ENCODE data around the gene HEBP1.

The HEBP1 gene

DNA sequence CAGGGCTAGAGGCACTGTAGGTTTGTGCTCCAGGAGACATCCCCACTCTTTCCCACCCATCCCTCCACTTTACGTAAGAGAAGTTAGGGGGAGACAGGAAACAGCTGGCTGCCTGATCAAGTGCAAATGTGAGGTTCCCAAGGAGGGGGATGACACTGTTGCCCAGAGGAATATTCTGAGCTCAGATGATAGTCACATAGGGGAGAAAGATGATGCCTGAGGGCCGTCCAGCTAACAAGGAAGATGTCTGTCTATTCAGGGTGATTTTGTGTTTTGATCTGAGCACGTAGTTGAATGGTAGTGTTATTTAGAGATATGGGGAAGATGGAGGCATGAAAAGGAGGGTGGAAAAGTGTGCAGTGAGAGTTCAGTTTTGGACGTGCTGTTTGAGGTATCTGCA is 34.2 kb downstream of the HEBP1 start:
- no peak for TF ChIP-seq EZH2phosphoT487 (IDR thresholded peaks at IDR 0.05; ENCODE audit: borderline replicate concordance, low read length)

DNA sequence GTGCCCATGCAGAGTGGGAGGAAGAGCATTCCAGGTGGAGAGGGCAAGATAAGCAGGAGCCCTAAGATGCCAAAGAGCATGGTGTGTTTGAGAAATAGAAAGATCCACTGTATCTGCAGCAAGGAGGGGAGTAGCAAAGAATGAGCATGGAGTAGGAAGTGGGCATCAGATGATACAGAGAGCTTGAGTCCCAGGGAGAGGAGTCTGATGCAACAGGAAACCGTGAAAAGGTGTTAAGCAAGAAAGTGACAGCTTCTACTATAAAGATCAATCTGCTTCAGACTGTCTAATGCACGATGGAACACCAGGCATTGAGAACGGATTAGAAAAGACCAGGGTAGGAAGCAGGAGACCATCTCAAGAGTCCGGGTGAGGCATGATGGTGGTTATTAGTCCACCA is 35.8 kb downstream of the HEBP1 start:
- H3K4me1 ChIP-seq (ENCODE audit: control insufficient read depth, low read length): no peaks in the 10 kb centered on the region
- no peak overlapping the region for H3K4me2 ChIP-seq (ENCODE audit: low read length)
- H3K9me3 ChIP-seq (ENCODE audit: control insufficient read depth, insufficient read depth, low read length): no peaks in the 10 kb centered on the region
- no peak overlapping the region for H3K27ac ChIP-seq (ENCODE audit: low read depth, low read length)
- no peak overlapping the region for H3K4me3 ChIP-seq (ENCODE audit: low read length)
- H3K79me2 ChIP-seq (ENCODE audit: control insufficient read depth, low read length): no peaks in the 10 kb centered on the region
- no peak for TF ChIP-seq EZH2phosphoT487 (IDR thresholded peaks at IDR 0.05; ENCODE audit: borderline replicate concordance, low read length)
- TF ChIP-seq, protein P1, sequence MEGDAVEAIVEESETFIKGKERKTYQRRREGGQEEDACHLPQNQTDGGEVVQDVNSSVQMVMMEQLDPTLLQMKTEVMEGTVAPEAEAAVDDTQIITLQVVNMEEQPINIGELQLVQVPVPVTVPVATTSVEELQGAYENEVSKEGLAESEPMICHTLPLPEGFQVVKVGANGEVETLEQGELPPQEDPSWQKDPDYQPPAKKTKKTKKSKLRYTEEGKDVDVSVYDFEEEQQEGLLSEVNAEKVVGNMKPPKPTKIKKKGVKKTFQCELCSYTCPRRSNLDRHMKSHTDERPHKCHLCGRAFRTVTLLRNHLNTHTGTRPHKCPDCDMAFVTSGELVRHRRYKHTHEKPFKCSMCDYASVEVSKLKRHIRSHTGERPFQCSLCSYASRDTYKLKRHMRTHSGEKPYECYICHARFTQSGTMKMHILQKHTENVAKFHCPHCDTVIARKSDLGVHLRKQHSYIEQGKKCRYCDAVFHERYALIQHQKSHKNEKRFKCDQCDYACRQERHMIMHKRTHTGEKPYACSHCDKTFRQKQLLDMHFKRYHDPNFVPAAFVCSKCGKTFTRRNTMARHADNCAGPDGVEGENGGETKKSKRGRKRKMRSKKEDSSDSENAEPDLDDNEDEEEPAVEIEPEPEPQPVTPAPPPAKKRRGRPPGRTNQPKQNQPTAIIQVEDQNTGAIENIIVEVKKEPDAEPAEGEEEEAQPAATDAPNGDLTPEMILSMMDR (IDR thresholded peaks at IDR 0.05; ENCODE audit: low read depth, low read length, poor library complexity, severe bottlenecking): no peak
- no peaks in the 10 kb centered on the region for H3K9me2 ChIP-seq (replicated peaks; ENCODE audit: control insufficient read depth, low read length)
- no peaks in the 10 kb centered on the region for H3F3A ChIP-seq (ENCODE audit: control insufficient read depth, insufficient read depth)
- H3K36me3 ChIP-seq (ENCODE audit: control insufficient read depth, low read length): no peaks in the 10 kb centered on the region
- H3K27me3 ChIP-seq (ENCODE audit: control insufficient read depth, low read length): peaks cover 7% of the 10 kb centered on the region; the same call in 1 of the 2 replicates
- no peaks in the 10 kb centered on the region for H4K20me1 ChIP-seq (ENCODE audit: control insufficient read depth, insufficient read depth, low read depth, low read length)

More for the DNA sequence above, 34.2 kb downstream of the HEBP1 start:
- Histone ChIP-seq H3K9me3 (ENCODE audit: control insufficient read depth, insufficient read depth, low read length) (no peaks in the 10 kb centered on the region), H3K4me3 (ENCODE audit: low read length) (no peak overlapping the region), H3K36me3 (ENCODE audit: control insufficient read depth, low read length) (no peaks in the 10 kb centered on the region), H3K4me1 (ENCODE audit: control insufficient read depth, low read length) (no peaks in the 10 kb centered on the region), H4K20me1 (ENCODE audit: control insufficient read depth, insufficient read depth, low read depth, low read length) (no peaks in the 10 kb centered on the region), H3K27me3 (ENCODE audit: control insufficient read depth, low read length) (peaks cover 7% of the 10 kb centered on the region; the same call in 1 of the 2 replicates), H3F3A (ENCODE audit: control insufficient read depth, insufficient read depth) (no peaks in the 10 kb centered on the region), H3K4me2 (ENCODE audit: low read length) (no peak overlapping the region), H3K79me2 (ENCODE audit: control insufficient read depth, low read length) (no peaks in the 10 kb centered on the region), H3K9me2 (replicated peaks; ENCODE audit: control insufficient read depth, low read length) (no peaks in the 10 kb centered on the region), H3K27ac (ENCODE audit: low read depth, low read length) (no peak overlapping the region)

DNA sequence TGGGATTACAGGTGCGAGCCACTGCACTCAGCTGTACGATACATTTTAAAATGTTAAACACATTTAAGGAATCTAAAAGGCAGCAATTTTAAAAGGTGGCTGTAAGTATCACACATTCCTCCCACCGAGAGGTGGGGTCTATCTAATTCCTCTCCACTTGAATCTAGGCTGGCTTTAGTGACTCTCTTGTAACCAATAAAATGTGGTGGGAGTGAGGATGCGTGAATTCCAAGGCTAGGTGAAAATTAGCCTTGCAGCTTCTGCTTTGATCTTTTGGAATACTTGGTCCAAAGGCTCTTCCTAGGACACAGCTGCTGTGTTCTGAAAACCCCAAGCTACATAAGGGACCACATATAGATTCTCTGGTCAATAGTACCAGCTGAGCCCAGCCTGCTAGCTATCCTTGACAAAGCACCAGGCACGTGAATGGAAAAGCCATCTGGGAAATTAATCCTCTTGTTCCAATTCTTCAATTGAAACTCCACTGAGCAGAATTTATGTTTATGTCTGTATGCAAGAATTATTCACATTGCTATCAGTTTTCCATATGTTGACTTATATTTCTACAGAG is 39.3 kb downstream of the HEBP1 start:
- no peaks in the 10 kb centered on the region for H4K20me1 ChIP-seq (ENCODE audit: control insufficient read depth, insufficient read depth, low read depth, low read length)
- no peak overlapping the region for H3K27ac ChIP-seq (ENCODE audit: low read depth, low read length)
- H3K79me2 ChIP-seq (ENCODE audit: control insufficient read depth, low read length): no peaks in the 10 kb centered on the region
- peaks cover 5% of the 10 kb centered on the region; the same call in 1 of the 2 replicates for H3K27me3 ChIP-seq (ENCODE audit: control insufficient read depth, low read length)
- H3K4me1 ChIP-seq (ENCODE audit: control insufficient read depth, low read length): no peaks in the 10 kb centered on the region
- no peak overlapping the region for H3K4me3 ChIP-seq (ENCODE audit: low read length)
- H3K4me2 ChIP-seq (ENCODE audit: low read length): no peak overlapping the region
- H3K9me3 ChIP-seq (ENCODE audit: control insufficient read depth, insufficient read depth, low read length): no peaks in the 10 kb centered on the region
- TF ChIP-seq EZH2phosphoT487 (IDR thresholded peaks at IDR 0.05; ENCODE audit: borderline replicate concordance, low read length): no peak
- TF ChIP-seq, protein P1 (IDR thresholded peaks at IDR 0.05; ENCODE audit: low read depth, low read length, poor library complexity, severe bottlenecking): no peak
- H3F3A ChIP-seq (ENCODE audit: control insufficient read depth, insufficient read depth): no peaks in the 10 kb centered on the region
- no peaks in the 10 kb centered on the region for H3K36me3 ChIP-seq (ENCODE audit: control insufficient read depth, low read length)
- no peaks in the 10 kb centered on the region for H3K9me2 ChIP-seq (replicated peaks; ENCODE audit: control insufficient read depth, low read length)

DNA sequence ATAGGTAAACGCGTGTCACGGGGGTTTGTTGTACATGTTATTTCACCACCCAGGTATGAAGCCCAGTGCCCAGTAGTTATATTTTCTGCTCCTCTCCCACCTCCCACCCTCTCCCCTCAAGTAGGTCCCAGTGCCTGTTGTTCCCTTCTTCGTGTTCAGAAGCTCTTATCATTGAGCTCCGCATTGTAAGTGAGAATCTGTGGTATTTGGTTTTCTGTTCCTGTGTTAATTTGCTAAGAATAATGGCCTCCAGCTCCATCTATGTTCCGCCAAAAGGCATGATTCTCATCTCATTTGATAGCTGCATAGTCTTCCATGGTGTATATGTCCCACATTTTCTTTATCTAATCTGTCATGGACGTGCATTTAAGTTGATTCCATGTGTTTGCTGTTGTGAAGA is 41.2 kb downstream of the HEBP1 start:
- Histone ChIP-seq H3F3A (ENCODE audit: control insufficient read depth, insufficient read depth) (no peaks in the 10 kb centered on the region), H3K9me3 (ENCODE audit: control insufficient read depth, insufficient read depth, low read length) (no peaks in the 10 kb centered on the region), H3K4me3 (ENCODE audit: low read length) (no peak overlapping the region), H3K79me2 (ENCODE audit: control insufficient read depth, low read length) (no peaks in the 10 kb centered on the region), H3K36me3 (ENCODE audit: control insufficient read depth, low read length) (no peaks in the 10 kb centered on the region), H3K4me1 (ENCODE audit: control insufficient read depth, low read length) (no peaks in the 10 kb centered on the region), H3K27ac (ENCODE audit: low read depth, low read length) (no peak overlapping the region), H4K20me1 (ENCODE audit: control insufficient read depth, insufficient read depth, low read depth, low read length) (no peaks in the 10 kb centered on the region), H3K4me2 (ENCODE audit: low read length) (no peak overlapping the region), H3K27me3 (ENCODE audit: control insufficient read depth, low read length) (peaks cover 5% of the 10 kb centered on the region; the same call in 1 of the 2 replicates), H3K9me2 (replicated peaks; ENCODE audit: control insufficient read depth, low read length) (no peaks in the 10 kb centered on the region)
- no peak for TF ChIP-seq EZH2phosphoT487 (IDR thresholded peaks at IDR 0.05; ENCODE audit: borderline replicate concordance, low read length)
- TF ChIP-seq, protein P1 (IDR thresholded peaks at IDR 0.05; ENCODE audit: low read depth, low read length, poor library complexity, severe bottlenecking): no peak

Measured in DOHH2 (cell line).